ENCODE measurements around the gene EML4.

Gene EML4

DNA sequence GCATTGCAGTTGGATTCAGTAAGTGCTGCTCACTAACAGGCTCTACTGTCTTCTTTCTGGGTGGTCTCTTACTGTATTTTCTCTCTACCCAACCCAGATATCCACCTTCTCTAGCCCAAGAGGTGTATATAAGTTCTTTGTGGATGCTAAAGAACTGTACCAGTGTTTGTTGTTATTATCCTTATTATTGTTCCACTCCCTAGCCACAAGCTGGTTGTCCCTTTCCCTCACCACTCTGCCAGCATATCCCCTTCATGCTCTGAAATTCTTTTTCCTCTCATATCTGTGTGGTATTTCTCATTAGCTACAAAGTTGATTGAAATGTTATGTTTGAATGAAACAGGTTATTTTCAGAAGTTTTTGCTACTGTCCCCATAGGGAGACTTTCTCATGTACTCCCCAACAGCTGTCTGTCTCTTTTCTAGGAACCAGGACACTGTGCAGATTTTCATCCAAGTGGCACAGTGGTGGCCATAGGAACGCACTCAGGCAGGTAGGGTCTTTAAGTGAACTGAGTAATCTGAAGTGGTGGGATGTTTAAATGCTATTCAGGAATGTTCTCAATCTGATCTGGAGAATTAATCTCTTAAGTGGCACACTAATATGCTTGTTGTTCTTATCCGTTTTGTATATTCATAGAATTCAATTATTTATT, 135.0 kb downstream of the EML4 start:
- H3K4me3 ChIP-seq (ENCODE audit: low read depth in 1 of 5, low read length in 5 of 5): no peak overlapping the region
- no peaks in the 10 kb centered on the region for H3K27me3 ChIP-seq (ENCODE audit: control insufficient read depth in 5 of 5, insufficient read depth in 4 of 5, low read length in 5 of 5)
- peaks cover 21 to 47% (median 41%) of the 10 kb centered on the region in 5 donors for H3K36me3 ChIP-seq (ENCODE audit: control insufficient read depth in 5 of 5, insufficient read depth in 5 of 5, low read length in 5 of 5)

GRCh38 chr2:42307180-42307579, 138.0 kb downstream of the EML4 start:
- H3K27ac ChIP-seq (ENCODE audit: low read depth, low read length): no peak overlapping the region
- H3K27me3 ChIP-seq (ENCODE audit: control insufficient read depth in 5 of 5, insufficient read depth in 4 of 5, low read length in 5 of 5): no peaks in the 10 kb centered on the region
- no peaks in the 10 kb centered on the region for H3K9me3 ChIP-seq (ENCODE audit: control insufficient read depth in 5 of 5, low read length in 5 of 5)
- H3K4me3 ChIP-seq (ENCODE audit: low read depth in 1 of 5, low read length in 5 of 5): no peak overlapping the region
- no peak overlapping the region for H3K9ac ChIP-seq (ENCODE audit: low read length in 5 of 5)
- no peaks in the 10 kb centered on the region for H3K4me1 ChIP-seq (ENCODE audit: control insufficient read depth in 5 of 5, insufficient read depth in 5 of 5, low read length in 5 of 5)
- H3K36me3 ChIP-seq (ENCODE audit: control insufficient read depth in 5 of 5, insufficient read depth in 5 of 5, low read length in 5 of 5): peaks cover 16 to 35% (median 30%) of the 10 kb centered on the region in 5 donors

More for the DNA sequence above, 135.0 kb downstream of the EML4 start:
- no peaks in the 10 kb centered on the region for H3K9me3 ChIP-seq (ENCODE audit: control insufficient read depth in 5 of 5, low read length in 5 of 5)
- no peak overlapping the region for H3K9ac ChIP-seq (ENCODE audit: low read length in 5 of 5)
- no peak overlapping the region for H3K27ac ChIP-seq (ENCODE audit: low read depth, low read length)
- H3K4me1 ChIP-seq (ENCODE audit: control insufficient read depth in 5 of 5, insufficient read depth in 5 of 5, low read length in 5 of 5): no peaks in the 10 kb centered on the region

- Histone ChIP-seq H3K27ac (ENCODE audit: low read depth, low read length) (no peak overlapping the region), H3K9ac (ENCODE audit: low read length in 5 of 5) (no peak overlapping the region), H3K4me3 (ENCODE audit: low read depth in 1 of 5, low read length in 5 of 5) (no peak overlapping the region), H3K36me3 (ENCODE audit: control insufficient read depth in 5 of 5, insufficient read depth in 5 of 5, low read length in 5 of 5) (peaks cover 6 to 19% (median 17%) of the 10 kb centered on the region in 5 donors), H3K27me3 (ENCODE audit: control insufficient read depth in 5 of 5, insufficient read depth in 4 of 5, low read length in 5 of 5) (no peaks in the 10 kb centered on the region), H3K9me3 (ENCODE audit: control insufficient read depth in 5 of 5, low read length in 5 of 5) (no peaks in the 10 kb centered on the region), H3K4me1 (ENCODE audit: control insufficient read depth in 5 of 5, insufficient read depth in 5 of 5, low read length in 5 of 5) (no peaks in the 10 kb centered on the region)
These were observed 140.2 kb downstream of the EML4 start for GRCh38 chr2:42309366-42309765.

DNA sequence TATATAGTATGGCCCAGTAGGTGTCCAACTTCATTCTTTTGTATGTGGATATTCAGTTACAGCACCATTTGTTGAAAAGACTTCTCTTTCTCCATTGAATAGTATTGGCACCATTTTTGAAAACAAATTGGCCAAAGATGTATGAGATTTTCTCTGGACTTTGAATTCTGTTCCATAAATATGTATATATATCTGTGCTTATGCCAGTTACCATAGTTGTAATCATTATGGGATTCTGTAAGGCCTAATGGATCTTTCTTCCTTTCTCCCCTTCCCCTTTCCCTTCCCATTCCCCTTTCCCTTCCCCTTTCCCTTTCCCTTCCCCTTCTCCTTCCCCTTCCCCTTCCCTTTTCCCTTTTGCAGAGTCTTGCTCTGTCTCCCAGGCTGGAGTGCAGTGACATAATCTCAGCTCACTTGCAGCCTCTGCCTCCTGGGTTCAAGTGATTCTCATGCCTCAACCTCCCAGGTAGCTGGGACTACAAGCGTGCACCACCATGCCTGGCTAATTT, 140.9 kb downstream of the EML4 start:
- H3K27me3 ChIP-seq (ENCODE audit: control insufficient read depth in 5 of 5, insufficient read depth in 4 of 5, low read length in 5 of 5): no peaks in the 10 kb centered on the region
- H3K4me3 ChIP-seq (ENCODE audit: low read depth in 1 of 5, low read length in 5 of 5): no peak overlapping the region
- no peaks in the 10 kb centered on the region for H3K9me3 ChIP-seq (ENCODE audit: control insufficient read depth in 5 of 5, low read length in 5 of 5)
- H3K27ac ChIP-seq (ENCODE audit: low read depth, low read length): no peak overlapping the region
- H3K36me3 ChIP-seq (ENCODE audit: control insufficient read depth in 5 of 5, insufficient read depth in 5 of 5, low read length in 5 of 5): peaks cover 0 to 17% (median 10%) of the 10 kb centered on the region in 5 donors
- H3K4me1 ChIP-seq (ENCODE audit: control insufficient read depth in 5 of 5, insufficient read depth in 5 of 5, low read length in 5 of 5): no peaks in the 10 kb centered on the region
- no peak overlapping the region for H3K9ac ChIP-seq (ENCODE audit: low read length in 5 of 5)

DNA sequence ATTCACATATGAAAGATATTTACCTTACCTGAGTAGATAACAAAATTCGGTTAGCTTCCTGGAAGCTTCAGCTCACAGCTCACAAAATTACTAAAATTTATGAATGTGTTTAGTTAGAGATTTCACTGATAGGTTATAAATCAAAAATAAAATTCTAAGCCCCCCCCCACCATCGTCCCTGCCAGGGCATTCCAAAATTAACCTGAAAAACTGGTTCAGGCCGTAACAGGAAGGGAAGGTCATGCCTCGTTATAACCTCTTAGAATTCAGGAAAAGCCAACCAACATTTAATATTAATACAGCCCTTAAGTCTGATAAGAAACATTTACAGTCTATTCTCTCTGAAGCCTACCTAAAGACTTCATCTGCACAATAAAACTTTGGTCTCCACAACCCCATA, 143.0 kb downstream of the EML4 start:
- H3K27ac ChIP-seq (ENCODE audit: low read depth, low read length): no peak overlapping the region
- H3K4me1 ChIP-seq (ENCODE audit: control insufficient read depth in 5 of 5, insufficient read depth in 5 of 5, low read length in 5 of 5): no peaks in the 10 kb centered on the region
- no peaks in the 10 kb centered on the region for H3K9me3 ChIP-seq (ENCODE audit: control insufficient read depth in 5 of 5, low read length in 5 of 5)

DNA sequence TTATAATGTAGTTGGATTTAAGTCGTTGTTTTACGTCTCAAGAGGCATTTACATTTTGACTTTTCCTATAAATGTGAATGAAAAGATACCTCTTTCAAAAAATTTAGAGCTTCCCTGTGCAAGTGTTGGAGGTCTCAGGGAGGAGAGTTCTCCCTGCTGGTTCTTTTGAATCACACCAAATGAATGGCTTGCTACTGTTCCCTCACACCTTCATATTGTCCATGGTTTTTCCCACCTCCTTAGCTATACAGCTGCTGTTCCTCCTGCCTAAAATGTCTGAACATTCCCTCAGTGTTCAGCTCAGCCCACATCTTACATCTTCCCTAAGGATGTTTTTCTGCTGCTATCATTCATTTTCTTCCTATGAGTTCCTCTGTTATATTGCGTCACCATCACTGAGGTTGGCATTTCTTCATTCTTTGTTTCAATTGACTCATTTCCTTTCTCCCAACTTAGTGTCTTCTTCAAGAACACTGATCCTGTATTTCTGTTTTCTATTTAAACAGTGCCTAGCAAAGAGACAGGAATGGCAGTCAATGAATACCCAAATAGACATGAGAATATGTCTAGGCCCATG, 145.8 kb downstream of the EML4 start:
- H3K4me3 ChIP-seq (ENCODE audit: low read depth in 1 of 5, low read length in 5 of 5): no peak overlapping the region
- no peak overlapping the region for H3K9ac ChIP-seq (ENCODE audit: low read length in 5 of 5)
- H3K36me3 ChIP-seq (ENCODE audit: control insufficient read depth in 5 of 5, insufficient read depth in 5 of 5, low read length in 5 of 5): peaks cover 8 to 37% (median 16%) of the 10 kb centered on the region in 5 donors
- no peaks in the 10 kb centered on the region for H3K9me3 ChIP-seq (ENCODE audit: control insufficient read depth in 5 of 5, low read length in 5 of 5)
- no peaks in the 10 kb centered on the region for H3K4me1 ChIP-seq (ENCODE audit: control insufficient read depth in 5 of 5, insufficient read depth in 5 of 5, low read length in 5 of 5)
- H3K27me3 ChIP-seq (ENCODE audit: control insufficient read depth in 5 of 5, insufficient read depth in 4 of 5, low read length in 5 of 5): no peaks in the 10 kb centered on the region
- no peak overlapping the region for H3K27ac ChIP-seq (ENCODE audit: low read depth, low read length)

More for the DNA sequence above, 143.0 kb downstream of the EML4 start:
- Histone ChIP-seq H3K36me3 (ENCODE audit: control insufficient read depth in 5 of 5, insufficient read depth in 5 of 5, low read length in 5 of 5) (peaks cover 3 to 19% (median 11%) of the 10 kb centered on the region in 5 donors), H3K9ac (ENCODE audit: low read length in 5 of 5) (no peak overlapping the region), H3K27me3 (ENCODE audit: control insufficient read depth in 5 of 5, insufficient read depth in 4 of 5, low read length in 5 of 5) (no peaks in the 10 kb centered on the region), H3K4me3 (ENCODE audit: low read depth in 1 of 5, low read length in 5 of 5) (no peak overlapping the region)

- Histone ChIP-seq H3K4me3 (ENCODE audit: low read depth in 1 of 5, low read length in 5 of 5) (no peak overlapping the region), H3K36me3 (ENCODE audit: control insufficient read depth in 5 of 5, insufficient read depth in 5 of 5, low read length in 5 of 5) (peaks cover 10 to 39% (median 20%) of the 10 kb centered on the region in 5 donors), H3K27ac (ENCODE audit: low read depth, low read length) (no peak overlapping the region), H3K9me3 (ENCODE audit: control insufficient read depth in 5 of 5, low read length in 5 of 5) (no peaks in the 10 kb centered on the region), H3K27me3 (ENCODE audit: control insufficient read depth in 5 of 5, insufficient read depth in 4 of 5, low read length in 5 of 5) (no peaks in the 10 kb centered on the region), H3K4me1 (ENCODE audit: control insufficient read depth in 5 of 5, insufficient read depth in 5 of 5, low read length in 5 of 5) (no peaks in the 10 kb centered on the region), H3K9ac (ENCODE audit: low read length in 5 of 5) (no peak overlapping the region)
These were observed 146.8 kb downstream of the EML4 start for GRCh38 chr2:42315844-42316470.

DNA sequence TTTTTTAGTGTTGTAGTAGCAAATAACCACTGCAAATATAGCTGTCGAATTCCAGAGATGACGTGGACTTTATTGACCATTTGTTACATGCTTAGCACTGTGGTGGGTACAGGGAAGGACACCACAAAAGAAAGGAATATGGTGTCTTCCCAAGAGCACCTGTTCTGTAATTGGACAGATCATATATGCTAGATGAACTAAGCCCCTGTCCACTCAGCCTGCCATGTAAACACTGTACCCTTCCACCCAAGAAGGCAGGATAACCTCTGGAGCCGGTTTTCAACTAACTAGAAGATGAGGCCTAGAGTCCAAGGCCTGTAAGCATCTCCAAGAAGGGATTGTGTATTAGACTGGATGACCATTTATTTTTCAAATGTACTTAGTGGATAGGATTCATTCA, 147.8 kb downstream of the EML4 start:
- Histone ChIP-seq H3K4me3 (ENCODE audit: low read depth in 1 of 5, low read length in 5 of 5) (no peak overlapping the region), H3K27me3 (ENCODE audit: control insufficient read depth in 5 of 5, insufficient read depth in 4 of 5, low read length in 5 of 5) (no peaks in the 10 kb centered on the region), H3K27ac (ENCODE audit: low read depth, low read length) (no peak overlapping the region), H3K9me3 (ENCODE audit: control insufficient read depth in 5 of 5, low read length in 5 of 5) (no peaks in the 10 kb centered on the region), H3K9ac (ENCODE audit: low read length in 5 of 5) (no peak overlapping the region), H3K36me3 (ENCODE audit: control insufficient read depth in 5 of 5, insufficient read depth in 5 of 5, low read length in 5 of 5) (peaks cover 12 to 39% (median 20%) of the 10 kb centered on the region in 5 donors), H3K4me1 (ENCODE audit: control insufficient read depth in 5 of 5, insufficient read depth in 5 of 5, low read length in 5 of 5) (no peaks in the 10 kb centered on the region)

DNA sequence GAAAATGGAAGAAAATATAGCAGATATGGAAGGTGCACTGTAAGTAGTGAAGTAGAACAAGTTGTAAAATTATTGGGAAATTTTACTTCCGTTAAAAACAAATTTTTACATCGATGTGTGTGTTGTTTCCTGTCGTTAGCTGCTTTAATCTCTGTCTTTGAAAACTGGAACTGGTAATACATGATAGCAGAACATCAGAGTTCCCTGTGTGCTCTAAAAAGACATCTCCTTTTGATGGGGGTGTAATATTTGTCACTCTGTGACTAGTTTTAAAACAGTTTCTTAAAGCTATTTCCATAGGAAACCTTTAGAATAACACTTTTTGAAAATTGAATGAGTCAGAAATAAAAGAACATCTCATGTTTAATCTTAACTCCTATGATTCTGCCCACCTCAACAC, 148.3 kb downstream of the EML4 start:
- Histone ChIP-seq H3K9me3 (ENCODE audit: control insufficient read depth in 5 of 5, low read length in 5 of 5) (no peaks in the 10 kb centered on the region), H3K4me3 (ENCODE audit: low read depth in 1 of 5, low read length in 5 of 5) (no peak overlapping the region), H3K36me3 (ENCODE audit: control insufficient read depth in 5 of 5, insufficient read depth in 5 of 5, low read length in 5 of 5) (peaks cover 12 to 39% (median 20%) of the 10 kb centered on the region in 5 donors), H3K4me1 (ENCODE audit: control insufficient read depth in 5 of 5, insufficient read depth in 5 of 5, low read length in 5 of 5) (no peaks in the 10 kb centered on the region), H3K27me3 (ENCODE audit: control insufficient read depth in 5 of 5, insufficient read depth in 4 of 5, low read length in 5 of 5) (no peaks in the 10 kb centered on the region), H3K9ac (ENCODE audit: low read length in 5 of 5) (no peak overlapping the region), H3K27ac (ENCODE audit: low read depth, low read length) (no peak overlapping the region)

- Histone ChIP-seq H3K27me3 (ENCODE audit: control insufficient read depth in 5 of 5, insufficient read depth in 4 of 5, low read length in 5 of 5) (no peaks in the 10 kb centered on the region), H3K36me3 (ENCODE audit: control insufficient read depth in 5 of 5, insufficient read depth in 5 of 5, low read length in 5 of 5) (peaks cover 12 to 39% (median 20%) of the 10 kb centered on the region in 5 donors), H3K4me3 (ENCODE audit: low read depth in 1 of 5, low read length in 5 of 5) (no peak overlapping the region), H3K9me3 (ENCODE audit: control insufficient read depth in 5 of 5, low read length in 5 of 5) (no peaks in the 10 kb centered on the region), H3K4me1 (ENCODE audit: control insufficient read depth in 5 of 5, insufficient read depth in 5 of 5, low read length in 5 of 5) (no peaks in the 10 kb centered on the region), H3K27ac (ENCODE audit: low read depth, low read length) (no peak overlapping the region), H3K9ac (ENCODE audit: low read length in 5 of 5) (no peak overlapping the region)
These were observed 148.8 kb downstream of the EML4 start for GRCh38 chr2:42317945-42318344.

Data from subcutaneous abdominal adipose tissue (tissue), 5 donors.